ENCODE measurements around the gene CNTN5. TPM values are rescaled to one million over a fixed set of nuclear protein-coding genes. Genes with fewer than 3 reads are reported as not detected.

The CNTN5 gene
- total and polyA plus RNA-seq, 10 of the 15 experiments (the other 5 are each of a cell fraction or from before 2014, with no cell fraction given) = 0.01 TPM; not detected in 9

DNA sequence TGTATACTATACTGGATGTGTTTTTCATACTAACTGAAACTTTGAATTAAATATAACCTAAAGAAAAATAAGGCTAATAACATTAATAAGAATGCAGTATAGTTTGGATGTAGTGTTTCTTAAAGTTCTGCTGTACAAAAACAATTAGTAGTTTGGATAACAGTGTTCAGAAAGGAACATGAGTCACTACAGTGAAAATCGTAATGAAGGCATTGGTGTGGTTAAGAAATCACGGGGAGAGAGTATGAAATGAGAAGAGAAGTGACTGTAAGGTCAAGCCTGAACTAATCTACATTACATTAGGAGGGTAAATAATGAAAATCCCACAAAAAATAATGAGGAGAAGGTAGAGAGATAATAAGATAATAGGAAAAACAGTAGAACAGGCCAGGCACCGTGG, 939.8 kb downstream of the CNTN5 start:
- Histone ChIP-seq H4K20me1 (ENCODE audit: control insufficient read depth, insufficient read depth) (no peaks in the 10 kb centered on the region), H3K4me2 (ENCODE audit: control insufficient read depth, insufficient read depth) (no peak overlapping the region), H3K4me3 (no peak overlapping the region), H3K27ac (ENCODE audit: control insufficient read depth, insufficient read depth) (no peak overlapping the region), H3K27me3 (replicated peaks in 1 of 2; ENCODE audit: control insufficient read depth in 2 of 2, insufficient read depth in 2 of 2, low read length in 1 of 2) (no peaks in the 10 kb centered on the region), H3K9ac (ENCODE audit: control insufficient read depth, insufficient read depth, low read length) (no peak overlapping the region), H3K9me3 (replicated peaks; ENCODE audit: control insufficient read depth, insufficient read depth, low read length) (no peaks in the 10 kb centered on the region), H3K36me3 (ENCODE audit: control insufficient read depth in 2 of 2, insufficient read depth in 2 of 2, low read length in 1 of 2) (no peaks in the 10 kb centered on the region), H3K79me2 (ENCODE audit: control insufficient read depth, insufficient read depth, low read length) (no peaks in the 10 kb centered on the region), H3K4me1 (ENCODE audit: control insufficient read depth, insufficient read depth, low read length) (no peaks in the 10 kb centered on the region), H2AFZ (ENCODE audit: control insufficient read depth, low read depth, low read length) (no peak overlapping the region)
- POLR2A ChIA-PET = no interaction called here
- BruUV-seq (replicated peaks) = no TSS peak
- no peak for ATAC-seq
- 0% methylated on average over 3 of the region's 3 CpGs for WGBS (ENCODE audit: insufficient coverage, insufficient replicate concordance, low lambda C conversion rate, missing lambda C conversion rate)
- no peak for TF ChIP-seq HDAC6 (IDR thresholded peaks at IDR 0.05; ENCODE audit: unreplicated experiment)
- no peak for TF ChIP-seq SREBF2 (IDR thresholded peaks at IDR 0.05; ENCODE audit: low read length)
- no peak for TF ChIP-seq HCFC1 (IDR thresholded peaks at IDR 0.05; ENCODE audit: low read length)
- no peak for TF ChIP-seq MYB (IDR thresholded peaks at IDR 0.05; ENCODE audit: borderline replicate concordance, low read depth, low read length)
- no peak for TF ChIP-seq CBX3 (IDR thresholded peaks at IDR 0.05; ENCODE audit: borderline replicate concordance, low read depth)
- TF ChIP-seq KAT2A (conservative IDR thresholded peaks at IDR 0.05; ENCODE audit: control insufficient read depth, low read depth, low read length) = no peak
- TF ChIP-seq CBFB (IDR thresholded peaks at IDR 0.05; ENCODE audit: low read depth) = no peak
- no peak for TF ChIP-seq ZZZ3 (IDR thresholded peaks at IDR 0.05; ENCODE audit: control insufficient read depth, insufficient read length, low read depth)
- TF ChIP-seq, protein P1, sequence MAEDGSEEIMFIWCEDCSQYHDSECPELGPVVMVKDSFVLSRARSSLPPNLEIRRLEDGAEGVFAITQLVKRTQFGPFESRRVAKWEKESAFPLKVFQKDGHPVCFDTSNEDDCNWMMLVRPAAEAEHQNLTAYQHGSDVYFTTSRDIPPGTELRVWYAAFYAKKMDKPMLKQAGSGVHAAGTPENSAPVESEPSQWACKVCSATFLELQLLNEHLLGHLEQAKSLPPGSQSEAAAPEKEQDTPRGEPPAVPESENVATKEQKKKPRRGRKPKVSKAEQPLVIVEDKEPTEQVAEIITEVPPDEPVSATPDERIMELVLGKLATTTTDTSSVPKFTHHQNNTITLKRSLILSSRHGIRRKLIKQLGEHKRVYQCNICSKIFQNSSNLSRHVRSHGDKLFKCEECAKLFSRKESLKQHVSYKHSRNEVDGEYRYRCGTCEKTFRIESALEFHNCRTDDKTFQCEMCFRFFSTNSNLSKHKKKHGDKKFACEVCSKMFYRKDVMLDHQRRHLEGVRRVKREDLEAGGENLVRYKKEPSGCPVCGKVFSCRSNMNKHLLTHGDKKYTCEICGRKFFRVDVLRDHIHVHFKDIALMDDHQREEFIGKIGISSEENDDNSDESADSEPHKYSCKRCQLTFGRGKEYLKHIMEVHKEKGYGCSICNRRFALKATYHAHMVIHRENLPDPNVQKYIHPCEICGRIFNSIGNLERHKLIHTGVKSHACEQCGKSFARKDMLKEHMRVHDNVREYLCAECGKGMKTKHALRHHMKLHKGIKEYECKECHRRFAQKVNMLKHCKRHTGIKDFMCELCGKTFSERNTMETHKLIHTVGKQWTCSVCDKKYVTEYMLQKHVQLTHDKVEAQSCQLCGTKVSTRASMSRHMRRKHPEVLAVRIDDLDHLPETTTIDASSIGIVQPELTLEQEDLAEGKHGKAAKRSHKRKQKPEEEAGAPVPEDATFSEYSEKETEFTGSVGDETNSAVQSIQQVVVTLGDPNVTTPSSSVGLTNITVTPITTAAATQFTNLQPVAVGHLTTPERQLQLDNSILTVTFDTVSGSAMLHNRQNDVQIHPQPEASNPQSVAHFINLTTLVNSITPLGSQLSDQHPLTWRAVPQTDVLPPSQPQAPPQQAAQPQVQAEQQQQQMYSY (CRISPR knock-in tag; IDR thresholded peaks at IDR 0.05) = no peak
- no peak for TF ChIP-seq CEBPZ (IDR thresholded peaks at IDR 0.05; ENCODE audit: low read depth, low read length)
- no peak for TF ChIP-seq IRF4 (IDR thresholded peaks at IDR 0.05; ENCODE audit: low read depth, low read length)
- no peak for TF ChIP-seq BCL11A (IDR thresholded peaks at IDR 0.05; ENCODE audit: low read depth, low read length)
- no peak for TF ChIP-seq IKZF2 (IDR thresholded peaks at IDR 0.05)
- no peak for TF ChIP-seq BRCA1 (IDR thresholded peaks at IDR 0.05; ENCODE audit: low read depth, low read length)
- SMC1A ChIA-PET (ENCODE audit: uncharacterized antibody, unreplicated experiment) = no interaction called here
- CTCF ChIA-PET = no interaction called here
- intact Hi-C loops (cut with micrococcal nuclease; ENCODE audit: unreplicated experiment) = no loop called here
- DNase-seq (ENCODE audit: low read depth, low spot score) = no peak
- RAD21 ChIA-PET (ENCODE audit: unreplicated experiment) = no interaction called here
- no peak for FAIRE-seq
- in situ Hi-C loops (cut with MboI) = no loop called here
